ENCODE results near the gene MRPL52. TPM values are rescaled to one million over a fixed set of nuclear protein-coding genes. Genes with fewer than 3 reads are reported as not detected.

MRPL52 gene
- total RNA-seq, 1 donor from 2014 or later = 65.2 TPM

- TF ChIP-seq CTCF (IDR thresholded peaks at IDR 0.05) = no peak
- no peak for DNase-seq
- intact Hi-C loops (cut with DNase I) = no loop called here
- Histone ChIP-seq H3K36me3 (no peaks in the 10 kb centered on the region), H3K27me3 (ENCODE audit: low read depth) (no peaks in the 10 kb centered on the region), H3K9me3 (no peaks in the 10 kb centered on the region), H3K4me1 (peaks cover 7% of the 10 kb centered on the region), H3K4me3 (no peak overlapping the region), H3K27ac (no peak overlapping the region)
- no peak for ATAC-seq
Measured at GRCh38 chr14:22797017-22797917, 32.4 kb upstream of the MRPL52 start.

GRCh38 chr14:22798528-22798927 lies 31.2 kb upstream of the MRPL52 start:
- DNase-seq = no peak
- no peaks in the 10 kb centered on the region for H3K9me3 ChIP-seq
- no peak for TF ChIP-seq CTCF (IDR thresholded peaks at IDR 0.05)
- H3K4me3 ChIP-seq = no peak overlapping the region
- no peaks in the 10 kb centered on the region for H3K27me3 ChIP-seq (ENCODE audit: low read depth)
- intact Hi-C loops (cut with DNase I) = no loop called here
- H3K36me3 ChIP-seq = no peaks in the 10 kb centered on the region
- ATAC-seq = peak; percentile 55 to 64
- H3K4me1 ChIP-seq = peaks cover 9% of the 10 kb centered on the region
- H3K27ac ChIP-seq = no peak overlapping the region

GRCh38 chr14:22800346-22800745 lies 29.3 kb upstream of the MRPL52 start:
- Histone ChIP-seq H3K9me3 (no peaks in the 10 kb centered on the region), H3K27me3 (ENCODE audit: low read depth) (no peaks in the 10 kb centered on the region), H3K27ac (no peak overlapping the region), H3K36me3 (no peaks in the 10 kb centered on the region), H3K4me1 (peaks cover 9% of the 10 kb centered on the region), H3K4me3 (no peak overlapping the region)
- TF ChIP-seq CTCF (IDR thresholded peaks at IDR 0.05) = no peak
- ATAC-seq (peak in 1 of 2 donors; percentile 18), DNase-seq (no peak)
- intact Hi-C loops (cut with DNase I) = no loop called here

- H3K27me3 ChIP-seq (ENCODE audit: low read depth) = no peaks in the 10 kb centered on the region
- no peak for ATAC-seq
- no peak overlapping the region for H3K4me3 ChIP-seq
- DNase-seq = no peak
- H3K4me1 ChIP-seq = peaks cover 9% of the 10 kb centered on the region
- no peaks in the 10 kb centered on the region for H3K36me3 ChIP-seq
- no peak for TF ChIP-seq CTCF (IDR thresholded peaks at IDR 0.05)
- intact Hi-C loops (cut with DNase I) = no loop called here
- H3K27ac ChIP-seq = no peak overlapping the region
- no peaks in the 10 kb centered on the region for H3K9me3 ChIP-seq
Measured at GRCh38 chr14:22801716-22802115, 28.0 kb upstream of the MRPL52 start.

GRCh38 chr14:22802860-22803686 lies 26.6 kb upstream of the MRPL52 start:
- ATAC-seq (no peak), DNase-seq (no peak)
- Histone ChIP-seq H3K4me3 (no peak overlapping the region), H3K9me3 (no peaks in the 10 kb centered on the region), H3K27ac (no peak overlapping the region), H3K4me1 (peaks cover 9% of the 10 kb centered on the region), H3K27me3 (ENCODE audit: low read depth) (no peaks in the 10 kb centered on the region), H3K36me3 (no peaks in the 10 kb centered on the region)
- intact Hi-C loops (cut with DNase I) = no loop called here
- no peak for TF ChIP-seq CTCF (IDR thresholded peaks at IDR 0.05)
